ENCODE measurements around the gene GALNTL6.

Gene GALNTL6

DNA sequence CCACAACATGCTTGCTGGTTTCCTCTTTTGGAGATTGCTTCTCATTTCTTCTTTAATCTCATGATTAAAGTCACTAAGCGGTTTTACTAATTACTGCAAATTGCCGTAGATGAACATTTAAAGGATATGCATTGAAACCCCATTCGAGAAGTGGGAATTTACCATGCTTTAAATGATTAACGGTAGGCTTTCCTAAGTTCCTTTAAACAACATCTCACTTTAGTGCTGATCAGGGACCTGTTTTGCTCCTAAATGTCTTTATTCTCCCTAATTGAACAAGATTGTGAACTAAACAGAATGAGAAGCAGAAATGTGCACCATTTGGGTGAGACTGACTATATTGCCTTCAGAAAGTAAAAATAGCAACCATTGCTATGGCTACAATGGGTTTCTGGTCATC is 430.3 kb downstream of the GALNTL6 start:
- no peak for DNase-seq

DNA sequence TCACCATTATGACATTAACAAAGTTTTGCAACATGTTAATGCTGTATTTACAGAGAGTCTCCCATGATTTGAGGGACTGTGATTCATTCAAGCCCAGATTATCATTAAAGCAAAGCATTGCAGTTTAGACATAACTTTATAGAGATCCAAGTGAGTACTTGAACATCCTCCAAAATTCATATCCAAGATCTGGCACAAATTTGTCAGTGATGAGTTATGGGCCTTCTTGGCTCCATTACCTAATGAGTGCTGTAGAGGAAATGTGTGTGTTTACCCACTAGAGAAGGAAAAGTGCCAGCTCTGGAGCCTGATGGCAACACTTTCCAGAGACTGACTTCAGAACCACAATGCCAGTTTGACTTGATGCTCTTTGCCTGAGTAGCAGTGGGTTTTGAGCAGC is 432.3 kb downstream of the GALNTL6 start:
- no peak for DNase-seq

DNA sequence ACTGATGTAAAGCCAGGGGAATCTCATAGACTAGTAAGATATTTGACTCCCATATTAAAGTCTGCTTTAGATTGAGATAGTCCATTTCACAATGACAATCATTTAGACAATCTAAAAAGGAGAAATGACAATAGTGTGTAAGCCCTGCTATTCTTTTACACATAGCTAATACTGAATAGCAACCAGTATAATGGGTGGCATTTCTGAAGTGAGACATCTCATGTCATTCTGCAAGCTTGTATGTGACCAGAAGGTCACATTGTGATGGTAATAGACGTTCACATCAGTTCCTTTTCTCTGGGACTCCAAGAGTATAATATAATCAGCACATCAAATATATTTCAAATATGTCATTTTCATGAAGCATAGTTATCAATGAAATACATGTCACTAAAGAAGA is 440.2 kb downstream of the GALNTL6 start:
- no peak for DNase-seq

DNA sequence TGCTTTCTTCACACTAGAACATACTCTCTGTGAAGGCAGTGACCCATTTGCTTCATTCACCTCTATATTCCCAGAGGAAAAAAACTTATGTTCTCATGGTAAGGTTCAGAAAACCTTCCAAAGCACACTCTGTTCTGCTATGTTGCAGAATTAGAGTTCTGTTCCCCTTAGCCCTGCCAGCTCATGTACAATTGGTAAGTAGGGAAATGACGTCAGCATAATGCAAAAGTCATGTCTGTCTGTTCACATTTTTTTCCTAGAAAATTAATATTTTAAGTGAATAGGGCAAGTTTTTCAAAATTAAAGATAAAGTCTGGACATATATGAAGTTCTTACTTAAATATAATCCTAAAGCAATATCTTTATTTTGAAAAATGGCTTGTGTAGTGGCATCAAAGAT is 443.6 kb downstream of the GALNTL6 start:
- DNase-seq, result no peak

DNA sequence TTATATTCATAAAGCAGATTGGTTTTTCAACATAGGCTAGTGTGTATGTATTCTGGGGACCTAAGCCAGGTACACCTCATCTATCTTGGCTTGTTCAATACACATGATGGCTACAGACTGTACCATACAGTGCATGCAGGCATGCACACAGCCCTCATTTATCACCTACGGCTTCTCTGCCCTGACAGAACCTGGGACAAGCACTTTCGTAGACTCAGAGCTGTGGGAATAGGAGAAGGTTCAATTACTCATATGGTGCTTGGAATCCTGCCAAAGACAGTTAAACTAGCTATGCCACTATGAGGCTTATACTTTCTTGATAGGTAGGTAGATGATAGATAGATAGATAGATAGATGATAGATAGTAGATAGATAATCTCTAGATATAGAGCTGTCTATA is 457.2 kb downstream of the GALNTL6 start:
- no peak for DNase-seq

DNA sequence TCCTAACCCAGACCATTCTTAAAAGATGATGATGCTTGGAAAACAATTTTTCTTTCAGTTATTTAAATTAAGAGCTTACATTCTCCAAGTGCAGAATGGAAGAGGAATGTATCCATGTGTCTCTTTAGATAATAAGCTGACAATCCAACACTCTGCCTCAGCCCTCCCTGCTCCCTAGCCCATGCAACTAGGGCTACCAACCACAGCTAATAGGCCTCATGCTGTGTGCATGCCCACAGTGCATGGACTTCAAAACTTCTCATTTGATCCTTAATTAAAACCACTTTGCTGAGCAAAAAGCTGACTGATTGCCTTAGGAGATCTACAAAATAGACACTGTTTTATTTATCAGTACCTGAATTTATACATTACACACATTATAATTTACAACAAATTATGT is 473.9 kb downstream of the GALNTL6 start:
- no peak for DNase-seq

DNA sequence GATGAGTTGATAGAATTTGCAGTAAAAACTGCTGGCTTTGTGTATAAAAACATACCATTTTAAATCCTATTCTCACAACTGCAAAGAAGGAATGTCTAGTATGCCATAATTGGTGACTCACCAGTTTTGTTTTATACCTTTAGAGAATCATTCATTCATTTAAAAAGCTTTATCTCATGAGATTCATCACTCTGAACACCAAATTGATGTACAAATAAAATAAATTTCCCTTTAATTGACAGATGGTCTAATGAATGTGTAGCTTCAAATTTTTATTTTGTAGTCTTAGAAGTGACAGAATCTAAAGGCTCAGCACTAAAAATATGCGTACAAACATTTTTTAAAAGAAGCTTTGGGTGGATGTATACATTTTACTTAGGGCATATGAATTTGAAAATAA is 492.5 kb downstream of the GALNTL6 start:
- no peak for DNase-seq

DNA sequence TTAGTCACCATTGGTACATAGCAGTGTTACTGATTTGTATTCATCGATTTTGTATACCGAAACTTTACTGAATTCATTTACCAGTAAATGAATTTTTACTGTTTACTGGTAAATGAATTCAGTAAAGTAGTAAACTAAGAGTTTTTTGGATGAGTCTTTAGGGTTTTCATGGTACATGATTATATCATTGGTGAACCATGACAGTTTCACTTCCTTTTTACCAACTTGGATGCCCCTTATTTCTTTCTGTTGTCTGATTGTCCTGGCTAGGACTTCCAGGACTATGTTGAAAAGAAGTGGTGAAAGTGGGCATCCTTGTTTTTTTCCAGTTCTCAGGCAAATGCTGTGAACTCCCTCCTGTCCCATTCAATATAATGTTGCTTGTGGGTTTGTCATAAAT is 494.9 kb downstream of the GALNTL6 start:
- DNase-seq, result no peak

DNA sequence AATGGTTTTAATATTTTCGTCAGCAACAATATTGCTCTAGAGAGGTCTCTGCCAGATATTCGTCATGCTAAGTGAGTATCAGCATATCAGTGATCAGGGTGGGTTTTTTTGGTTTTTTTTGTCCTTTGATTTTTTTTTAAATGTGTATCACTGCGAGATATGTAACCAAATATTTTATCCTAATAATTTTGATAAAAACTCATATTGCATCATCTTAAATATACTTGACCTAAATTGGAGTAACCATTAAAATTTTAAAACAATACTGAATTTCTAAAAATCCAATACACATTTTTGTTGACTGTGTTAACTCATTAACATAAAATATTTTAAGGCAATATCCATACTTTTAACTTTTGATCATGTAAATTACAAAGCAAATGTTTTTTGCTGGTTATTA is 498.5 kb downstream of the GALNTL6 start:
- no peak for DNase-seq

DNA sequence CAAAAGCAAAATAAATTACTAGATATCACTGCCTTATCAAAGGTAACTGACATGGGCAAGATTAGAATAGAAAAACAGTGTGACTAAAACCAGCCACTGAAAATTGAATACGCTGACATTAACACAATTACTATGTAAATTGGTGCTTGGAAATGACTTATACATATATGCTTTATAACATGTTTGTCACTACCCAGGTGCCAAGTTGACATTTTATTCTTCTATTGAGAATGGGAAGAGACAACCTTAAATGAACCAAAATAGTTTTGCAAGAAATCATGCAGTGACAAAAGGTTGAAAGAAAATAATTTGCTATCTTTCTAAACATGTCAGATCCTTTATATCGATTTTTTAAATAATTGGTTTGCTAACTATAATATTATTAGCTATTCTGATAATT is 510.1 kb downstream of the GALNTL6 start:
- no peak for DNase-seq

DNA sequence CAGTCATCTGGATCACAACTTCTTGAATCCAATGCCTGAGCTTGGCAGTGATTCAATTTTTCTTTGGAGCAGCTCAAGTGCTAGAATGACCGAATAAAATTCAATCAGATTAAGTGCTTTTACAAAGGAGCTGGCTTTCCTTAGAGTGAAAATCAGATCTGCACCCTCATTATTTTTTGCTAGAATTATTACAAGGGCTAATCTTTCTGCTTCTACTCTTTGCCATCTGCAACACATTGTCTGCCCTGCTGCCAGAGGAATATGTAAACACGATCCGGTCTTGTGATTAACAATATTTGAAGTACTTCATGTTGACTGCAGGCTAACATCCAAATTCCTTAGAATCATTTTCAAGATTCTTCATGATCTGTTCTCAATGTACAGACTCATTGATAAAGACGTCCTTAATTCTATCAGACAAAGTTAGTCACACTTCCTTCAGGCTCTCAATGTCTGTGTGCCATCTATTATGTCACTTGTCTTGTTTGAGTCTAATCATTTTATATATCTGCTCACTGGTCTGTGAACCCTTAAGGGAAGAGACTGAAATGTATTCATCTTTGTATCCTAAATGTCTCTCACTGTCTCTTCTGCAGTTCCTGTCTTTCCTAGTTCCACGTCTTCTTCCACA is 531.2 kb downstream of the GALNTL6 start:
- DNase-seq, result no peak

DNA sequence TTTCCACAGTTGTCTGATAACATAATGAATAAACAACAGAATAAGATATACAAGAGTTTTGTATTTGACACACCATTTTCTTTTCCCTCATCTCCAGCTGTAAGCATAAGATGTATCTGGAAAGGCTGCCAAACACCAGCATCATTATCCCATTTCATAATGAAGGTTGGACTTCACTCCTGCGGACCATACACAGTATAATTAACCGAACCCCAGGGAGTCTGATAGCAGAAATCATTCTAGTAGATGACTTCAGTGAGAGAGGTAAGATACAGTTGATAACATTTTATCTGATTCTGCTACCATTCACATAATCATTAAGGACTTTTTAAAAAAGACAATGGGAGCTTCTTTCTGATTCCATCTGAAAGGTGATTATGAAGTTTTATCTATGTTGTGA is 535.2 kb downstream of the GALNTL6 start:
- no peak for DNase-seq

DNA sequence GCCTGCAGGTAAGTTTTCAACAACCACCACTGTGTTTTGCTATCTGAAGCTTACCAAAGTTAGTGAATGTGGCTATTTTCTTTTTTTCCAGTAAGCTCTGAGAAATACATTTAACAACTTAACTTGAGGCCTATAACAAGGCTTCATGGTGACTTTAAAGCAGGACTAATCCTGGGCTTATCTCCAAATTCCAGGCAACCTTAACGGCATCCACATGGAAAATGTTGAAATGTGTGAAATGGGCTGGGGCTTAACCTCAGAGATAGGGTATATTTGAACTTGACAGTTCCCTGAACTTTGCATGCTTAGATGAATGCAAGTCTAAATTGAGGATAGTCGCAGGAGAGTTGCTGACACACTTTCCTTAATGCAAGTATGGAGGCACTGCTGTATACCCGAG is 539.2 kb downstream of the GALNTL6 start:
- DNase-seq, result no peak

DNA sequence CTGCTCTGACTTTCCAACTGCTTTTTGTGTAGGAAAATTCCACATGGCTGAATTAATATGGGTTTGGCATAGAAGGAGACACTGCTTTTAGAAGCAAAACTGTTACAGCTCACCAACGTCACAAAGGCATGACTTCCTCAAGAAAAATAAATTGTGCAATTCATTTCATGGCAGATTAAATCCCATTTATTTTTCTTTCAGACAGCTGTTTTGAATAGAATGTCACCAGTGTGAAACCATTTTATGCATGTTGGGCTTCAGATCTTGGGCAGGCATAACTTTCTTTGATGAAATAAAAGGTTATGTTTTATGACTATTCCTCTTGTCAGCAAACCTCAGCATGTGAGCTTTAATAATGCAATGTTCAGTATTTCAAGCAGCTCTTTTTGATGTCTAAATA is 542.8 kb downstream of the GALNTL6 start:
- DNase-seq, result no peak

DNA sequence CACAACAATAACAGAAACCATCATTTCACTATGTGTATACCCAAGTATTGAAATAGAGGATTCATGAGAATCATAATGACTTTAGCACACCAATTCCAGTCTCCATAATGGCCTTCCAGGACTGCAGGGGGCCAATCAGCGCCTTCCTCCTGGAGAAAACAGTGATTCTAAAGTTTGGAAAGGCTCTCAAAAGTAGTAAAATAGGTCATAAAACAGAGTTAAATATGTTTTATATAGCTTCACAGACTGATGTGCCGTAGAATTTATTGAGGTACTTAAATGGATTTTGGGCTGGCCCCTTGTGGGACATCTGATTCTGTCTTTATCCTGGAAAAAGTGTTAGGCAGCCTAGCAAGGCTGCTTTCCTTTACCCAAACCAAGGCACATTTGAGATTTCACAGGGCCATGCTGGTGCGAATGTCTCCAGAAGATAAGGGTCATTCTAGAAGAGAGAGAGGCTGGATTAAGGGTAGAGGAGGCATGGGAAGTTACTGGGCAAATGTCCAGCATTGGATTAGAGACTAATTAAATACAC is 543.9 kb downstream of the GALNTL6 start:
- no peak for DNase-seq

DNA sequence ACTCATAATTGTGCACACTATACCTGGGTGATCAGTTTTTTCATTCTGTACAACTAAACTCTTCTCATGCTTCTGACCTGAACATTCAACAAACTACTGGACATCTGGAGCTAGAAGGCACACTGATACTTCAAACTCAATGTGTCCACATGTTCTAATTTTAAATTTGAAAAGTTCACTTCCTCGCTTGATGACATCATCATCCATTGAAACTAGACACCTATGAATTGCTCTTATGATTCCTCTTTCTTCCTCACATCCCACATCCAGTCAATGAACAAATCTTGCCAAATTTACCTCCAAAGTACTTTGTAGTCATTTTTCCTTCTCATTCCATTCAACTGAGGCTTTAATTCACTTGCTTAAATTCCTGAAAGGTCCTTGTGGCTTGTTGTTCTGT is 549.4 kb downstream of the GALNTL6 start:
- no peak for DNase-seq

DNA sequence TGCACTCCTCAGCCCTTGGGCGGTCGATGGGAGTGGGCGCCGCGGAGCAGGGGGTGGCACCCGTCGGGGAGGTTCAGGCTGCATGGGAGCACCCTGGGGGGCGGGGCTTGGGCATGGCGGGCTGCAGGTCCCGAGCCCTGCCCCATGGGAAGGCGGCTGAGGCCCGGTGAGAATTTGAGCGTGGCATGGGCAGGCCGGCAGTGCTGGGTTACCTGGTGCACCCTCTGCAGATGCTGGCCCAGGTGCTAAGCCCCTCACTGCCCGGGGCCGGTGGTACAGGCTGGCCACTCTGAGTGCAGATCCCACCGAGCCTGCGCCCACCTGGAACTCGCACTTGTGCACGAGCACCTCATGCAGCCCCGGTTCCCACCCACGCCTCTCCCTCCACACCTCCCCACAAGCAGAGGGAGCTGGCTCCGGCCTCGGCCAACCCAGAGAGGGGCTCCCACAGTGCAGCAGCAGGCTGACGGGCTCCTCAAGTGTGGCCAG is 556.3 kb downstream of the GALNTL6 start:
- DNase-seq, result no peak

DNA sequence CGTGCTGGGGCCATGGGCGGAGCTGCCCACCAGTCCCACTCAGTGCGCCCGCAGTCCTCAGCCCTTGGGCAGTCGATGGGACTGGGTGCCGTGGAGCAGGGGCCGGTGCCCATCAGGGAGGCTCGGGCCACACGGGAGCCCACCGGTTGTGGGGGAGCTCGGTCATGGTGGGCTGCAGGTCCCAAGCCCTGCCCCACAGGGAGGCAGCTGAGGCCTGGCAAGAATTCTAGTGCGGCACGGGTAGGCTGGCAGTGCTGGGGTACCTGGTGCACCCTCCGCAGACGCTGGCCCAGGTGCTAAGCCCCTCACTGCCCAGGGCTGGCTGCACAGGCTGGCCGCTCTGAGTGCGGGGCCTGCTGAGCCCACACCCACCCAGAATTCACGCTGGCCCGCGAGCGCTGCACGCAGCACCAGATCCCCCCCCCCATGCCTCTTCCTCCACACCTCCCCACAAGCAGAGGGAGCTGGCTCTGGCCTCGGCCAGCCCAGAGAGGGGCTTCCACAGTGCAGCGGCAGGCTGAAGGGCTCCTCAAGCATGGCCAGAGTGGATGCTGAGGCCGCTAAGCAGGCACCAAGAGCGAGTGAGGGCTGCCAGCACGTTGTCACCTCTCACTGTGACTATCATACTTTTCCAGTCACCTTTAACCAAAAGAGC is 564.4 kb downstream of the GALNTL6 start:
- no peak for DNase-seq

DNA sequence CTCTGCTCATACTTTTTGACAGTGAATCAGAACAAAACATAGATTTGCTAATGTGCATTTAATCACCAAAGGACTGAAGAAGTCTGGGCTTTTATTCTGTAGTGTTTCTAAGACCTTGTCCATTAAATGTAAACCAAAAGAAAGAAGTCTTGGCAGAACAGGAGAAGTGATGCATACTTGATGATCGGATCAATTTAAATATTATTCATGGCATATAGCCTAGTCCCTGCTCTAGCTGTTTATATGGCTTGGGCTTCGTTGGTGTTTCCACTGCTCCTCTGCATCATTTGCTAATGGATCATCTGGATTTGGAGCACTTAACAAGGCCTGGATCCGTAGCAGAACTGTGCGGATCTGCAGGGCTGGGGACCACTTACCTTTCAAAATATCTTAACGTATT is 566.6 kb downstream of the GALNTL6 start:
- no peak for DNase-seq

DNA sequence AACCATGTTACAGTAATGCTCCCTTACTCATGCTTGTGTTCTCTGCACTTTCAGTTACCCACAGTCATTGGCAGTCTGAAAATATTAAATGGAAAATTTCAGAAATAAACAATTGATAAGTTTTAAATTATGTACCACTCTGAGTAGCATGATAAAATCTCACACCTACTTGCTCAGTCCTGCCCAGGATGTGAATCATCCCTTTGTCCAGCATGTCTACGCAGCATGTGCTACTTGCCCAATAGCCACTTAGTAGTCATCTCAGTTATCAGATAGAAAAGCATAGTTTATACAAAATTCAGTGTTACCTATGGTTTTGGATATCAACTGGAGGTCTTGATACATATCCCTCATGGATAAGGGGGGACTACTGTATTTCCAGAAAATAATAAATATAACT is 577.1 kb downstream of the GALNTL6 start:
- no peak for DNase-seq

DNA sequence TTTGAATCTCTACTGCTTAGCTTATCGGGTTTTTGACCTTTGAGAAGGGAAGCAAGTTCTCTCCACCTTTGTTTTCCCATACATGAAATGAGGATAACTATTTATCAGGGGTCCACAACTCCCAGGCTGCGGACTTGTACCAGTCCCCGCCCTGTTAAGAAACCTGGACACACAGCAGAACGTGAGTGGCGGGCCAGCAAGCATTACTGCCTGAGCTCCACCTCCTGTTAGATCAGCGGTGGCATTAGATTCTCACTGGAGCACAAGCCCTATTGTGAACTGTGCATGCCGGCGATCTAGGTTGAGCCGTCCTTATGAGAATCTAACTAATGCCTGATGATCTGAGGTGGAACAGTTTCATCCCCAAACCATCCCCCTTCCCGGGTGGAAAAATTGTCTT is 579.5 kb downstream of the GALNTL6 start:
- no peak for DNase-seq

DNA sequence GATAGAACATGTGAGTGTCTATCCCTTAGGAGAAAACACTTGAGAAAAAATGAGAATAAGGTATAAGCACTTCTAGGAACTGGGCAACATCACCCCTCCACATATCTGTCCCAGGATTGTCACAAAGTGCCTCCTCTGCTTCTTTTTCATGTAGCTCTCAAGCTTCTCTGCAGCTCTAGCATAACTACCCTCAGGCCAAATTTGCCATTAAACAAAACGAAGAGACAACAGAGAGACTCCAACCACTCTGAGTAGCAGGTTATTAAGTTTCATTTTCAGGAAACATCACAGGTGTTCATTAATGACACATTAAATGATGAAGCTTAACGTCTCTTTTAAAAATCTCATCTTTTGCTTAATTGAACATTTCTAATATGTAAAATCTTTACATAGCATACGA is 580.0 kb downstream of the GALNTL6 start:
- no peak for DNase-seq

DNA sequence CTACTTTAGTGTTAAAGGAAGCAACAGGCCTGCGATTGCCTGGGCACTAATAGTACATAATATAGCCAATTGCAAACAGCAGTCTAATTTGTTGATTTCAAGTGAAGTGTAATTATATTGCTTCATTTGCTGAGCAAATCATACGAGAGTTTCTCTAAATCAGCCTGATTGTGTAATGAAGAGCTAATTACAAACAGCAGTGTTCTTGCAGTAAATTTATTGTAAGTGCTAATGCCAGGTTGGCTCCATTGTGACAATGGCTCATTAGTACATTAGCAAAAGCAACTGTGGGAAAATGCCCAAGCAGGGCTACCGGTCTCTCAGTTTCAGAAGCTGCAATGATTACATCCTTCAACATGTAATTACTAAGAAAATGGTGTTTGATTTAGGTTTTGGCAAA is 591.5 kb downstream of the GALNTL6 start:
- no peak for DNase-seq

DNA sequence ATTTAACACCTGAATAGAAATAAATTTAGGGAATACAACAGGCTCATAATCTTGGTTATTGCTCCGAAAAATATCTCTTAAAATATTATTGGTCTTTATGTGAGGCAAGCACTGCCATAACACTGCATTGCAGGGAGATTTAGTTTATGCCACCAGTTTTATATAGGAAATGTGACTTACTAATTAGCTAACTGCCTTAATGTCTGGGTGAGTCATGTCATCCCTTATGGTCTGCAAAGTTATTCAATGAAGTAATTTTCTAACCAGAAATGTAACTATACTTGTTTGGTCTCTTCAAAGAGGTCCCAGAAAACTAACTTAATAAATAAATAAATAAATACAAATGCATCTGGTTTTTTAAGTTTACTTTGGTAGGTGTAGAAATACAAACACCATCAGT is 597.2 kb downstream of the GALNTL6 start:
- DNase-seq, result no peak

DNA sequence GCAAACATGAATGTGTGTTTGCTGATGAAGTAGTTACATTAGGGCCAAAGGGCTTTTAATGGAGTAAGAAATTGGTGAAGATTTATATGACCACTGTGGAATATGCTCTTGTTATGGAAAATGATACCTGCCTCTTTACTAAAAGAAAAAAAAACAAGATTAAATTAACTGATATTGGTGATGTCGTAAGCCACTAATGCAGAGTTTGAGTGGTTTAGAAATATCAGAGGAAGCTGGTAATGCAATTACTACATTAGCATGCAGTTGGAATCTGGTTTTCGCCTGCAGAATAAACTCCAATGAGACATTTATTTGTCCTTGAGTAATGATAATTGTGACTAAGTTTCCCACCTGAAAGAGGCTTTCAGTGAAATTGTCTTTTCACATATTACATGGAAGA is 597.9 kb downstream of the GALNTL6 start:
- DNase-seq, result no peak

Data from midbrain (tissue), 1 donor.